Measurements from ENCODE around the gene ZNF462. TPM values are rescaled to one million over a fixed set of nuclear protein-coding genes. Genes with fewer than 3 reads are reported as not detected.
A peak's percentile ranks its signal among the peaks of the same experiment; 100 is the strongest.

The ZNF462 gene
- total RNA-seq, 2 experiments from 2014 or later, result 0.67 to 0.94 TPM

DNA sequence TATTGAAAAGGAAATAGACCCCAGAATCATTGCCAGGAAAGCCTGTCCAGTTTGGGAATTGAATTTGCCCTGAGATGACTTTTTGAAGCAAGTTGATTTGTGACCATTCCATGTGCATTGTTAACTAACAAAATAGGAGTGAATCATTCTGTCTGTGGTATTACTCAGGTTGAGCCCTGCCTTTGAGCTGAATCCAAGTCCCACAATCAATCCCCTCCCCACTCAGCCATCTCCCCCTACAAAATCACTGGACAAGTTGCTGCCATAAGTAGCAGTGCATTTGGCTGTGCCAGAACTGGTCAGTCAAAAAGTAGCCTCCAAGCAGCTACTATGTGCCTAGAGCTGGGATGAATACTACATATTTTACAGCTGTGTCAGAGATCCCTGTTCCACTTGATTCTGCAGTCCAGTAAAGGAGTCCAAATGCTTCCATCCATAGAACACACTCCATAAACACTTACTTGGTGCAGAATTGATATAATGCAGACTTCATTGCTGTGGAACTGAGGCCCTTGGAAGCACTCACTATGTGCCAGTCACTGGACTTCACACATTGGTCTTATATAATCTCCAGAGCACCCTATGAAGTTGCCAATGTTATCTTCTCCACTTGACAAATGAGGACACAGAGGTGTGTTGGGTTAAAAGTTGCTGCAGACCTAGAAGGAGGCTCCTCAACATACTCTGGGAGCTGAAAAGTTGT, 96.1 kb downstream of the ZNF462 start:
- Mint-ChIP-seq H3K27me3 (peaks cover 8% of the 10 kb centered on the region), H3K27ac (no peak overlapping the region), H3K36me3 (peaks cover 3% of the 10 kb centered on the region), H3K4me1 (peaks cover 7% of the 10 kb centered on the region), H3K4me3 (no peak overlapping the region), H3K9me3 (peaks cover 3% of the 10 kb centered on the region)
- DNase-seq (no peak), ATAC-seq (ENCODE audit: low read depth) (no peak)
- POLR2A ChIA-PET, result no interaction called here

DNA sequence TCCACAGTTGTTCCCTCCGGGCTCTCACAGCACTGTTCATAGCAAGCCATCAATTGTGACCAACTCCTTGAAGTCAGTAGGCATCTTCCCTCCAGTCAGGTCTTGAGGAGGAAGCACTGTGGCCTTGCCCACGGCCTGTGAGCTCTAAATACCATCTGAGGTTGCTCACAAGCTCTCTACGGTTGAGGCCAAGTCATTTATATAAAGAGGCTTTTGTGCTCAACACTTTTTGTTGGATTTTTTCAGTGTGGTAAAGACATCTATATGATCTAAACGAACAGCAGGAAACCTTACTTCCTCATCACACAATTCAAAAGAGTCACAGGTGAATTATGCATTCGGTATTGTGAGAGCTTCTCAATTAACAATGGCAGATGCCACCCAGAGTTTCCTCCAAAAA, 97.3 kb downstream of the ZNF462 start:
- POLR2A ChIA-PET, result no interaction called here
- Mint-ChIP-seq H3K27ac (no peak overlapping the region), H3K36me3 (peaks cover 7% of the 10 kb centered on the region), H3K9me3 (peaks cover 3% of the 10 kb centered on the region), H3K4me1 (peaks cover 16% of the 10 kb centered on the region), H3K27me3 (peaks cover 10% of the 10 kb centered on the region), H3K4me3 (no peak overlapping the region)
- no peak for DNase-seq
- ATAC-seq (ENCODE audit: low read depth), result no peak

DNA sequence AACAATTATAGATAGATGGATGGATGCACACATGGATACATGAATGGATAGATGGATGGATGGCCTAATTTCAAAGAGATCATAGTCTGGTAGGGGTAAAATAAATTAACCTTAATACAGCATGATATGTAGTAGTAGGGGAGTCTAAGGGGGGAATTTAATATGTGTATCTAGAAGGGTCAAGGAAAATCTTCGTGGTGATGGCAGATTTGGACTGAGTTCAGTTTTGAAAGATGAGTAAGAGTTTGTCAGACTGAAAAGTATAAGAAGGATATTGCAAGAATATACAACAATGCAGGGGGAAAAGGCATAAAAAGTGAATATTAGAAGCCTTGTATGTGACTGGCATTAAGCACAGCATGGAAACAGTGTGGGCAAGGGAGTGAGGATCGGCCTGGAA, 98.7 kb downstream of the ZNF462 start:
- Mint-ChIP-seq H3K36me3 (peaks cover 8% of the 10 kb centered on the region), H3K4me3 (no peak overlapping the region), H3K27me3 (peaks cover 10% of the 10 kb centered on the region), H3K4me1 (peaks cover 18% of the 10 kb centered on the region), H3K27ac (no peak overlapping the region), H3K9me3 (peaks cover 3% of the 10 kb centered on the region)
- ATAC-seq (ENCODE audit: low read depth), result no peak
- POLR2A ChIA-PET, result no interaction called here
- no peak for DNase-seq

DNA sequence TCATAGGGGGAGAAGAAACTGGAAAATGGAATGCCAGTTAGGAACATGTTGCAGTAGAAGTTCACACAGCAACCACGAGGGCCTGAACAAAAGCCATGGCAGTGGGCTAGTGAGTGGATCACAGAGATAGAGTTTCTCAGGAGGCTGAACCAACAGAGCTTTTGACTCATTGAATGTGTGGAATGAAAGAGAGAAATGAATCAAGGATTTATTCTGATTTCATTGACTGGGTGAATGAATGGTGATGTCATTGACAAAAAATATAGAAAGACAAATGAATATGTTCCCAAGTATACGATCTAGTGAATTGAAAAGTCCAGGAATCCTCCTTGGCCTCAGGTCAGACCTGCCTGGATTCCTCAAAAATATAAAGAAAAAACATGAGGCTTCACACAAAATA, 99.2 kb downstream of the ZNF462 start:
- H3K4me1 Mint-ChIP-seq, result peaks cover 18% of the 10 kb centered on the region
- POLR2A ChIA-PET, result no interaction called here
- H3K27ac Mint-ChIP-seq, result no peak overlapping the region
- no peak overlapping the region for H3K4me3 Mint-ChIP-seq
- DNase-seq (no peak), ATAC-seq (ENCODE audit: low read depth) (no peak)
- peaks cover 3% of the 10 kb centered on the region for H3K9me3 Mint-ChIP-seq
- H3K27me3 Mint-ChIP-seq, result peaks cover 12% of the 10 kb centered on the region
- H3K36me3 Mint-ChIP-seq, result peaks cover 8% of the 10 kb centered on the region

DNA sequence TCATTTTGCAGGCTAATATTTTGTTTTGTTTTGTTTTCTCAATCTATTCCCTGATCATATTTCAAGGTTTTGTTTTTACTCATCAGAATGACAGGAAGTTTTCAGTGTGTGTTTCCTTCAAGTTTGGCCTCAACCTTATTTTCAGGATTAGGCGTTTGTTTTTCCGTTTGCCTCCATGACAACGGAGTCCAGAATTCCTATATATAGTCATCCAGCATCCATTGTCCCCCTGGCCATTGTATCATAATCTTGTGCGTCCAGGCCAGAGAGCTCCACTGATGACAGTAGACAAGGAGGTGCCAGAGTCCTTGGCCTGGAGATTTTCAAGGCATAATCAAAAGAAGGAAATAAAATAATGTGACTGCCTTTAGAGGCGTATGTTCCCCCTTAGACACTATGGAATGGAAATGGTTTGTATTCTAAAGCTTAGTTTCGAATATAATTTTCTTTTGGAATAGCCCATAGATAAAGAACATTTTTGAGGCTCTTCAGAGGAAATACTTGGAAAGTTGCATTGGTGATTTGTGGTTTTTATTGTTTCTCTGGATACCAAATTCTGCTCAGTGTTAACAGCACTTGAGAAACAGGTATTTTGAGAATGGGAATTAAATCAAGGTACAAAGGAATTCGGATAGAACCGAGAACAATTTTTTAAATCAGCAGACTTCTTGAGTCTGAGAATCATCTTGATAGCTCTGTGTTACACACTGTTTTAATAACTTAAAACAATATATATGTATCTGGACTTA, 99.8 kb downstream of the ZNF462 start:
- no peak for DNase-seq
- POLR2A ChIA-PET, result no interaction called here
- Mint-ChIP-seq H3K4me3 (no peak overlapping the region), H3K9me3 (peaks cover 3% of the 10 kb centered on the region), H3K27me3 (peaks cover 12% of the 10 kb centered on the region), H3K27ac (no peak overlapping the region), H3K4me1 (peaks cover 18% of the 10 kb centered on the region), H3K36me3 (peaks cover 8% of the 10 kb centered on the region)
- no peak for ATAC-seq (ENCODE audit: low read depth)

DNA sequence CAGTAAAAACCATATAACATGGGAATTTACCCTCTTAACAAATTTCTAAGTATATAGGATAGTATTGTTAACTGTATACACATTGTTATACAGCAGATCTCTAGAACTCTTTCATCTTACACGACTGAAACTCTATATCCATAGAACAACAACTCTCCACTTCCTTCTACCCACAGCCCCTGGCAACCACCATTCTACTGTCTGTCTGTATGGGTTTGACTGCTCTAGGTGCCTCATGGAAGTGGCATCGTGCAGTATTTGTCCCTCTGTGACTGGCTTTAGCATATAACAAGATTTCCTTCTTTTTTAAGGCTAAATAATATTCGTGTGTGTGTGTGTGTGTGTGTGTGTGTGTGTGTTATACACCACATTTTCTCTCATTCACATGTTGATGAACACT, 100.7 kb downstream of the ZNF462 start:
- ATAC-seq (ENCODE audit: low read depth) (no peak), DNase-seq (no peak)
- POLR2A ChIA-PET, result no interaction called here
- Mint-ChIP-seq H3K27ac (no peak overlapping the region), H3K4me1 (peaks cover 18% of the 10 kb centered on the region), H3K27me3 (peaks cover 12% of the 10 kb centered on the region), H3K9me3 (peaks cover 3% of the 10 kb centered on the region), H3K4me3 (no peak overlapping the region), H3K36me3 (peaks cover 8% of the 10 kb centered on the region)

DNA sequence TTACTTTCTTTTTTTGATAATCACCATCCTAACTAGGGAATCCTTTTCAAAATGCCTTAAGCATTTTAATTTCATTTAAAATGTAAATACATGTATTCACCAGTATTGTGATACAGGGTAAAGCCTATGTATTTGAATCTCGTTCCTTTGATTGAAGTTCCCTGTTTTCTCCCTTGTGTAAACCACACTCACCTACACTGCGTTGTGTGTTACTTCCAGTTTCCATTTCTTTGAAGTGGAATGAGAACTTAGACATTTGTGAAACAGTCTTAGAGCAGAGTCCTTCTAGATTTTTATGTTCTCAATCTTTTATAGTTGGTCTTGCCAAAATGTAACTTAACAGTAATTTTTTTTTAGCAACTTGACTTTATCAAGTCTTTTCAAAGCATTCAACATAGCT, 101.4 kb downstream of the ZNF462 start:
- peaks cover 8% of the 10 kb centered on the region for H3K36me3 Mint-ChIP-seq
- H3K4me3 Mint-ChIP-seq, result peak overlapping the region; percentile 35
- DNase-seq (no peak), ATAC-seq (ENCODE audit: low read depth) (peak; percentile 92)
- H3K27ac Mint-ChIP-seq, result no peak overlapping the region
- peaks cover 18% of the 10 kb centered on the region for H3K4me1 Mint-ChIP-seq
- H3K9me3 Mint-ChIP-seq, result peaks cover 3% of the 10 kb centered on the region
- H3K27me3 Mint-ChIP-seq, result peaks cover 15% of the 10 kb centered on the region
- POLR2A ChIA-PET, result no interaction called here

DNA sequence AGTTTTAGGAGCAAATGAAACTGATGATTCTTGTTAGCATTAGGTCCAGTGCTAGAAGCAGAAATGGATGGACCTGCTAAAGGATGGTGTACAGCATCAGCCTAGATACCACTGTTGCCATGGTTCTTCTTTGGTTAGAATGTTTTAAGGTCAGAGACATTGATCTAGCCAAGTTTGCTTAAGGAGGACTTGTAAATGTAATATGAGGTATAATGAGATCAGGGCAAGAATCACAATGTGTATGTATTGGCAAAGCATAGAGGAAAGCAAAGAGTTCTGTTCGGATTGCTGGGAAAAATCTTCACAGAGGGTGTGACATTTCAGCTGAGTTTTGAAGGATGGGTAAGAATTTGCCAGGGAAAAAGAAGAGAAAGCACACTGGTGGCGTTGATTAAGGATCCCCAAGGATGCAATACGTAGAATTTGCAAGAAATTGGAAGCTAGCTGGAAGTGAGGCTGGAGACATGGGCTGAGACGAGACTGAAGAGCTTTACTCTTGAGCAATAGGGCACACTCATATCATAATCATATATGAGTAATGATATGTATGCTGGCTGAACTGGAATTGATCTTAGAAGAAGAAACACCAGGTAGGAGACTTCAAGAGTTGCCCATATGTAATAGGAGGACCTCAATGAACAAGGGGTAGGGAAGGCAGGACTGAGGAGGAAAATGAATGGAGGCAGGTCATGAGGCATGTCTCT, 102.0 kb downstream of the ZNF462 start:
- Mint-ChIP-seq H3K4me1 (peaks cover 18% of the 10 kb centered on the region), H3K9me3 (peaks cover 3% of the 10 kb centered on the region), H3K27me3 (peaks cover 17% of the 10 kb centered on the region), H3K27ac (peak overlapping the region; percentile 50), H3K36me3 (peaks cover 8% of the 10 kb centered on the region), H3K4me3 (no peak overlapping the region)
- POLR2A ChIA-PET, result no interaction called here
- ATAC-seq (ENCODE audit: low read depth), result no peak
- no peak for DNase-seq

DNA sequence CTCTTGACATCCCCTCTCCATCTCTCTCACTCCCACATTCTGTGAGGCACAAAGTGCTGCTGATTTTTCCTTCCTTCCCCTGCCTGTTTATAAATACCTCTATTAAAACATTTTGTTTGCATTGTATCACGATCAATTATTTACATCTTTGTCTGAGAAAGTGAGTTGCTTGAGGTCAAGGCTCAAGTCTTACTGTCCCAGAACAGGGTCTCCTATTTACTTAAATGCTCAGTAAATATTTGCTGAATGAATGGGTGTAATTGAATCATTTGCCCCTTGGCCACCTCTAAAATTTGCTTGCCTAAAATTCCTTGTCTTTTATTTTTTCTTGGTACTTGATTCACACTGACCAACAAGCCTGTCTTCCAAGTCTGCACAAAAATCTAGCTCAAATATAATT, 103.5 kb downstream of the ZNF462 start:
- Mint-ChIP-seq H3K27me3 (peaks cover 14% of the 10 kb centered on the region), H3K36me3 (peaks cover 8% of the 10 kb centered on the region), H3K4me1 (peaks cover 18% of the 10 kb centered on the region), H3K4me3 (no peak overlapping the region), H3K27ac (no peak overlapping the region), H3K9me3 (peaks cover 3% of the 10 kb centered on the region)
- ATAC-seq (ENCODE audit: low read depth), result no peak
- no peak for DNase-seq
- POLR2A ChIA-PET, result no interaction called here

DNA sequence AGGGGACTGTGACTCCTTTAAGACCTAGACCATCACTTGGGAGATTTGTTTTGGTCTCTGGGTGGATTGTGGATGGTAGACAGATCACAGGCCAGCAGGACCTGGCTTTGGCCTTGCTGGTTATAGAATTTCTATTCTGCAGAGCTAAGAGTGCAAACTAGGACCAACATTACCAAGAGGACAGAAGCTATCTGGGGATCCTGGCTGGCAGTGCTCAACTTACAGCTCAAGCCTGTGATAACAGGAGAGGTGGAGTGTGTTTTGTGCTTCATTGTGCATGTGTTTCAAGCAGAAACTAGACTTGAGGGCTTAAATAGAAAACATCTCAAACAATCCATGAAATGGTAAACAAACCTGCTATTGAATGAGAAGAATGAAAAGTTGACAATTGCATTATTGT, 106.7 kb downstream of the ZNF462 start:
- DNase-seq (no peak), ATAC-seq (ENCODE audit: low read depth) (no peak)
- no peak overlapping the region for H3K4me3 Mint-ChIP-seq
- H3K9me3 Mint-ChIP-seq, result no peaks in the 10 kb centered on the region
- POLR2A ChIA-PET, result no interaction called here
- no peak overlapping the region for H3K27ac Mint-ChIP-seq
- H3K27me3 Mint-ChIP-seq, result peaks cover 14% of the 10 kb centered on the region
- H3K36me3 Mint-ChIP-seq, result peaks cover 5% of the 10 kb centered on the region
- peaks cover 8% of the 10 kb centered on the region for H3K4me1 Mint-ChIP-seq

DNA sequence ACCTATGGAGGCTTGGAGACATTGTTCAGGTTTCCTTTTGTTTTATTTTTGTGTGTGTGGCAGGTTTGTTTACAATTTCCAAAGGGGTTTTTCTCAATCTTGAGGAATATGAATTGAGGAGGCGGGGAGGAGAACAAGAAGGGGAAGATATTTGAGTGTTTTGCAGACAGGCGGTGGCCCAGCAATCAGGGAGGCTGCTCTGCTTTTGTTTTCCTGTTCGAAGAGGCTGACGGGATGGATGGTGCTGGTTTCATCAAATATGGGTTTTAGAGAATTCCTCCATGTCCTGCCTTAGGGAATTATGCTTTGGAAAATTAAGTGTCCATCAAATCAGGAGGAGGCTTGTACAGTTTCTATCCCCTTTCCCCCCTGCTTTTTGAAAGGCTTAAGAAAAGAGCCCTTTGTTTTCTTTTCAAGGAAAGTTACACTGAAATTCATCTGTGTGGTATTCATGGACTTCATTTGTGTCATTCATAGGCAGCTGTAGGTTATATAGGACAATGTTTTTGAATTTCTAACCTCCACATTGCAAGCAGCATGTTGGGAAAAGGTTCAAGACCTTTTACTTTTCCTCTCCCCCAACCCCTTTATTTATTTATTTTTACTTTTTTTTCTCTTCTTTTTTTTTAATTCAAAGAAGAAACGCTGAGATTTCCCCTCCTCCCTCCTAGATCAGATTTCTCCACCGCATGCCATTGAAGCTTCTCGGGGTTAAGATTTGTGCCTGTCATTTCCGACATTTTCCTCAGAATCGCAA, 107.4 kb downstream of the ZNF462 start:
- ATAC-seq (ENCODE audit: low read depth) (no peak), DNase-seq (no peak)
- Mint-ChIP-seq H3K9me3 (no peaks in the 10 kb centered on the region), H3K27me3 (peaks cover 12% of the 10 kb centered on the region), H3K36me3 (peaks cover 1% of the 10 kb centered on the region), H3K27ac (no peak overlapping the region), H3K4me1 (peaks cover under 1% of the 10 kb centered on the region), H3K4me3 (no peak overlapping the region)
- POLR2A ChIA-PET, result no interaction called here

DNA sequence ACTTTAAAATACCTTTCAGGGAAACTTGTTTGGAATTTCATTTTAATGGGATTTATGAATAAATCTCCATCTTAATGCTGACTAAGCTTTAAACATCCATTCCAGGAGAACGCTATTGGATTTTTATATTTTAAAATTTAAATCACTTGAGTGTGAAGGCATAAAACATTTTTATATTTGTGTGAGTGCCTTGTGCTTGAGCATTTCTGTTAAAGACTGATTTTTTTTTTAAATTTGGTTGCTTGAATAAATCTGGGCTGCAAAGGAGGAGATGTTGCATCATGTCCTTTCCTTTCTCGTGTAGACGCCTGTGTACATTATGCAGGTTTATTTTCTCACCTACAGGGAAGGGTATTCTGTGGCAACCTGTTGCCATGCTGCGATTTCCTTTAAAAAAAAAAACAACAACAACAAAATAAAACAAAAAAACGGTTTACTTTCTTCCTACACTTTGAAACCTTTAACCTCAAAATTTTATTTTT, 108.1 kb downstream of the ZNF462 start:
- Mint-ChIP-seq H3K4me1 (no peaks in the 10 kb centered on the region), H3K36me3 (peaks cover 1% of the 10 kb centered on the region), H3K4me3 (no peak overlapping the region), H3K27me3 (peaks cover 12% of the 10 kb centered on the region), H3K9me3 (no peaks in the 10 kb centered on the region), H3K27ac (no peak overlapping the region)
- ATAC-seq (ENCODE audit: low read depth), result no peak
- no peak for DNase-seq
- POLR2A ChIA-PET, result no interaction called here

DNA sequence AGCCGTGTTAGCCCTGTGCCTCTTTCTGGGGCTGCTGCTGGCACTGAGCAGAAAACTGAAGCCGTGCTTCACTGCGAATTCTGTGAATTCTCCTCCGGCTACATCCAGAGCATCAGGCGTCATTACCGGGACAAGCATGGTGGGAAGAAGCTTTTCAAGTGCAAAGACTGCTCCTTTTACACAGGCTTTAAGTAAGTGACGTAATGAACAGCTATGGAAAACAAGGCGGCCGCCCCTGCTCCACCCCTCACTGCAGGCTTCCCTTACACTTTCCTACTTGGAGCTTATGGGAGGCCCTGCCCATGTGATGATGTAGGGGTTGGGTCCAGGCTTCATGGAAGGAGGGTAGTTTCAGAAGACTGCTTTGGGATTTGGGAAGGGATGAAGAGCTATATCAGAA, 109.1 kb downstream of the ZNF462 start:
- Mint-ChIP-seq H3K36me3 (no peaks in the 10 kb centered on the region), H3K27me3 (peaks cover 10% of the 10 kb centered on the region), H3K9me3 (no peaks in the 10 kb centered on the region), H3K27ac (no peak overlapping the region), H3K4me1 (no peaks in the 10 kb centered on the region), H3K4me3 (no peak overlapping the region)
- DNase-seq (no peak), ATAC-seq (ENCODE audit: low read depth) (no peak)
- POLR2A ChIA-PET, result no interaction called here
